Measurements from ENCODE around the gene TMEM192. TPM values are rescaled to one million over a fixed set of nuclear protein-coding genes. Genes with fewer than 3 reads are reported as not detected.

Gene TMEM192
- total RNA-seq, 2 donors from 2014 or later, result 4.7 to 18.6 TPM

GRCh38 chr4:165118256-165118909 is 5.7 kb upstream of the TMEM192 start:
- no peak for TF ChIP-seq CTCF (IDR thresholded peaks at IDR 0.05)
- H3K9me3 ChIP-seq, result no peaks in the 10 kb centered on the region
- H3K36me3 ChIP-seq, result no peaks in the 10 kb centered on the region
- no peak overlapping the region for H3K4me3 ChIP-seq
- no peaks in the 10 kb centered on the region for H3K27me3 ChIP-seq (replicated peaks; ENCODE audit: insufficient read depth)
- H3K27ac ChIP-seq, result no peak overlapping the region
- no peak for DNase-seq (ENCODE audit: low spot score)
- peaks cover 0 to 4% of the 10 kb centered on the region in 2 donors for H3K4me1 ChIP-seq (ENCODE audit: control insufficient read depth in 1 of 2, low read depth in 2 of 2)
- ATAC-seq (ENCODE audit: insufficient number of reproducible peaks, low FRiP score, low read depth), result no peak

- no peak for ATAC-seq (ENCODE audit: insufficient number of reproducible peaks, low FRiP score, low read depth)
- Histone ChIP-seq H3K36me3 (no peaks in the 10 kb centered on the region), H3K27ac (no peak overlapping the region), H3K4me1 (ENCODE audit: control insufficient read depth in 1 of 2, low read depth in 2 of 2) (peaks cover 0 to 5% of the 10 kb centered on the region in 2 donors), H3K27me3 (replicated peaks; ENCODE audit: insufficient read depth) (no peaks in the 10 kb centered on the region), H3K9me3 (no peaks in the 10 kb centered on the region), H3K4me3 (no peak overlapping the region)
- DNase-seq (ENCODE audit: low spot score), result no peak
- no peak for TF ChIP-seq CTCF (IDR thresholded peaks at IDR 0.05)
These were observed 2.6 kb upstream of the TMEM192 start for GRCh38 chr4:165115301-165115700.

GRCh38 chr4:165111906-165112367 is 723 bp downstream of the TMEM192 start:
- peaks cover 0 to 5% of the 10 kb centered on the region in 2 donors for H3K4me1 ChIP-seq (ENCODE audit: control insufficient read depth in 1 of 2, low read depth in 2 of 2)
- ATAC-seq (ENCODE audit: insufficient number of reproducible peaks, low FRiP score, low read depth), result no peak
- peak overlapping the region; percentile 87 to 91 for H3K27ac ChIP-seq
- no peak for TF ChIP-seq CTCF (IDR thresholded peaks at IDR 0.05)
- no peaks in the 10 kb centered on the region for H3K36me3 ChIP-seq
- DNase-seq (ENCODE audit: low spot score), result peak; percentile 7
- peak overlapping the region; percentile 92 for H3K4me3 ChIP-seq
- H3K9me3 ChIP-seq, result no peaks in the 10 kb centered on the region
- no peaks in the 10 kb centered on the region for H3K27me3 ChIP-seq (replicated peaks; ENCODE audit: insufficient read depth)

- H3K27me3 ChIP-seq (replicated peaks; ENCODE audit: insufficient read depth), result no peaks in the 10 kb centered on the region
- peaks cover 14% of the 10 kb centered on the region for H3K36me3 ChIP-seq
- H3K9me3 ChIP-seq, result no peaks in the 10 kb centered on the region
- H3K4me1 ChIP-seq (ENCODE audit: control insufficient read depth in 1 of 2, low read depth in 2 of 2), result no peaks in the 10 kb centered on the region
- H3K4me3 ChIP-seq, result no peak overlapping the region
- DNase-seq (ENCODE audit: low spot score) (no peak), ATAC-seq (ENCODE audit: insufficient number of reproducible peaks, low FRiP score, low read depth) (no peak)
- no peak for TF ChIP-seq CTCF (IDR thresholded peaks at IDR 0.05)
- no peak overlapping the region for H3K27ac ChIP-seq
These were observed 6.1 kb downstream of the TMEM192 start for GRCh38 chr4:165106518-165106917.

GRCh38 chr4:165101641-165102040 is 11.0 kb downstream of the TMEM192 start:
- Histone ChIP-seq H3K4me3 (no peak overlapping the region), H3K27me3 (replicated peaks; ENCODE audit: insufficient read depth) (no peaks in the 10 kb centered on the region), H3K4me1 (ENCODE audit: control insufficient read depth in 1 of 2, low read depth in 2 of 2) (no peaks in the 10 kb centered on the region), H3K36me3 (peaks cover 38% of the 10 kb centered on the region), H3K27ac (no peak overlapping the region), H3K9me3 (no peaks in the 10 kb centered on the region)
- ATAC-seq (ENCODE audit: insufficient number of reproducible peaks, low FRiP score, low read depth), result no peak
- no peak for DNase-seq (ENCODE audit: low spot score)
- no peak for TF ChIP-seq CTCF (IDR thresholded peaks at IDR 0.05)

Measured in thoracic aorta (tissue), 2 donors.